HG03064 (cell line): ENCODE measurements around the gene PIKFYVE.
A peak's percentile ranks its signal among the peaks of the same experiment; 100 is the strongest.
"Not testable (repeated sequence)": the region's sequence is repeated elsewhere in the genome, so short reads cannot be mapped to it uniquely, and the experiment has no call there.

Experiments used
- ATAC-seq: cut with Tn5 transposase; IDR thresholded peaks from one replicate; pipeline ENCODE4 v1.9.1; 2021; ENCODE audit warnings: low read depth; ENCODE audit not compliant: unreplicated experiment

The PIKFYVE gene

GRCh38 chr2:208359632-208359986 lies 93.6 kb downstream of the PIKFYVE start:
- ATAC-seq: no peak

- ATAC-seq: no peak
These were observed 94.4 kb downstream of the PIKFYVE start for GRCh38 chr2:208360259-208361076.

- no peak for ATAC-seq
These were observed 95.0 kb downstream of the PIKFYVE start for GRCh38 chr2:208361077-208361441.

GRCh38 chr2:208363485-208363884 lies 97.4 kb downstream of the PIKFYVE start:
- ATAC-seq: peak; percentile 71

- ATAC-seq: peak; percentile 42
These were observed 100.4 kb downstream of the PIKFYVE start for GRCh38 chr2:208366215-208367127.

GRCh38 chr2:208369091-208369490 lies 103.0 kb downstream of the PIKFYVE start:
- no peak for ATAC-seq

- no peak for ATAC-seq
These were observed 105.0 kb downstream of the PIKFYVE start for GRCh38 chr2:208370881-208371633.

GRCh38 chr2:208371634-208371935 lies 105.5 kb downstream of the PIKFYVE start:
- ATAC-seq: no peak

GRCh38 chr2:208373460-208374089 lies 107.5 kb downstream of the PIKFYVE start:
- ATAC-seq: peak; percentile 72

GRCh38 chr2:208375491-208376068 lies 109.5 kb downstream of the PIKFYVE start:
- ATAC-seq: no peak

GRCh38 chr2:208377344-208377860 lies 111.3 kb downstream of the PIKFYVE start:
- ATAC-seq: not testable (repeated sequence)

GRCh38 chr2:208379192-208379591 lies 113.1 kb downstream of the PIKFYVE start:
- no peak for ATAC-seq

GRCh38 chr2:208384637-208385036 lies 118.6 kb downstream of the PIKFYVE start:
- no peak for ATAC-seq

GRCh38 chr2:208386541-208386940 lies 120.5 kb downstream of the PIKFYVE start:
- no peak for ATAC-seq

- no peak for ATAC-seq
These were observed 123.9 kb downstream of the PIKFYVE start for GRCh38 chr2:208389940-208390339.

- ATAC-seq: no peak
These were observed 126.2 kb downstream of the PIKFYVE start for GRCh38 chr2:208392300-208392699.

- ATAC-seq: not testable (repeated sequence)
These were observed 130.7 kb downstream of the PIKFYVE start for GRCh38 chr2:208396796-208397195.

- no peak for ATAC-seq
These were observed 133.1 kb downstream of the PIKFYVE start for GRCh38 chr2:208399201-208399600.

GRCh38 chr2:208406474-208407451 lies 140.7 kb downstream of the PIKFYVE start, which contains the start of gene PTH2R:
Gene PTH2R, plus strand, starts transcription at chr2:208406792. Its CDS starts 252 bp downstream, at chr2:208407044.
- ATAC-seq: no peak
